ENCODE data around the gene PTPN6. TPM values are rescaled to one million over a fixed set of nuclear protein-coding genes. Genes with fewer than 3 reads are reported as not detected.

PTPN6 gene
- total and polyA plus RNA-seq, 2 of the 8 experiments (the other 6 are each of a cell fraction or from before 2014, with no cell fraction given) = 16.3 to 28.4 TPM

DNA sequence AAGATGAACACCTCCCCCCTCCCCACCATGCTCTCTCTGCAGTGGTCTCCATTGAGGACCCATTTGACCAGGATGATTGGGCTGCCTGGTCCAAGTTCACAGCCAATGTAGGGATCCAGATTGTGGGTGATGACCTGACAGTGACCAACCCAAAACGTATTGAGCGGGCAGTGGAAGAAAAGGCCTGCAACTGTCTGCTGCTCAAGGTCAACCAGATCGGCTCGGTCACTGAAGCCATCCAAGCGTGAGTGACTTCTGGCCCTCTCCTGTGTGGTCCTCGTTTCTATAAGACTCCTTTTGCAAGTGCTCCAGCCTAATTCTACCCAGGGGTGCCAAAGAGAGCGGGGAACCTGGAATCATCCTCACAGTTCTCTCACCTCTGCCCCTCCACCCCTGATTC lies 29.6 kb upstream of the PTPN6 start:
- no peaks in the 10 kb centered on the region for H3K9me3 ChIP-seq (ENCODE audit: insufficient read depth in 2 of 2, low read depth in 1 of 2, low read length in 1 of 2)
- no peaks in the 10 kb centered on the region for H3K79me2 ChIP-seq (ENCODE audit: control insufficient read depth in 1 of 2, insufficient read depth in 2 of 2, low read length in 2 of 2)
- peaks cover 0 to 6% of the 10 kb centered on the region in 2 experiments for H4K20me1 ChIP-seq (replicated peaks in 1 of 2; ENCODE audit: control insufficient read depth in 1 of 2, insufficient read depth in 2 of 2, low read length in 2 of 2)
- H2BK5ac ChIP-seq (ENCODE audit: low read depth, low read length) = no peak overlapping the region
- no peak overlapping the region for H3K14ac ChIP-seq (ENCODE audit: insufficient read length)
- no peak overlapping the region for H2BK20ac ChIP-seq (ENCODE audit: low read length)
- no peak overlapping the region for H4K8ac ChIP-seq (ENCODE audit: extremely low read depth, insufficient read depth, low read length)
- H3K9ac ChIP-seq (replicated peaks in 1 of 4; ENCODE audit: extremely low read depth in 1 of 4, low read depth in 3 of 4, low read length in 3 of 4) = no peak overlapping the region
- H2AFZ ChIP-seq (ENCODE audit: low read length) = no peak overlapping the region
- peaks cover 12 to 21% (median 16%) of the 10 kb centered on the region in 4 experiments for H3K4me1 ChIP-seq (replicated peaks in 1 of 4; ENCODE audit: control insufficient read depth in 3 of 4, insufficient read depth in 4 of 4, low read length in 3 of 4)
- no peaks in the 10 kb centered on the region for H3K27me3 ChIP-seq (replicated peaks in 1 of 4; ENCODE audit: control insufficient read depth in 3 of 4, extremely low read depth in 1 of 4, insufficient read depth in 3 of 4, low read length in 3 of 4)
- no peak overlapping the region for H3K18ac ChIP-seq (ENCODE audit: extremely low read depth, low read length)
- POLR2A ChIA-PET (ENCODE audit: partially characterized antibody) = interaction anchor here (1.0 to 39.6 kb wide), 5 partner anchors 8 to 52 kb away, joined by 3 to 1027 read pairs (median 227); partner anchors contain the start of genes C12orf57, ENO2, LRRC23 and PTPN6
- H3K4me2 ChIP-seq (ENCODE audit: insufficient read depth in 1 of 2, low read depth in 2 of 2, low read length in 2 of 2) = no peak overlapping the region
- no peaks in the 10 kb centered on the region; the same call in none of the 2 replicates for H3K79me1 ChIP-seq (ENCODE audit: low read depth, low read length)
- no peak overlapping the region for H2BK15ac ChIP-seq (ENCODE audit: low read length)
- no peak overlapping the region for H4K91ac ChIP-seq (replicated peaks; ENCODE audit: insufficient read length, low read length)
- no peak overlapping the region for H3K4ac ChIP-seq (replicated peaks; ENCODE audit: insufficient read length, low read depth, low read length)
- DNase-seq (ENCODE audit: low read depth in 1 of 2, low spot score in 2 of 2) = no peak
- H3K23ac ChIP-seq (ENCODE audit: insufficient read length) = no peak overlapping the region
- no peak overlapping the region for H4K5ac ChIP-seq (ENCODE audit: insufficient read length, low read depth, low read length)
- H3K36me3 ChIP-seq (ENCODE audit: control insufficient read depth in 2 of 4, insufficient read depth in 4 of 4, low read length in 3 of 4) = peaks cover 21 to 66% (median 42%) of the 10 kb centered on the region in 4 experiments
- H3K56ac ChIP-seq (replicated peaks; ENCODE audit: insufficient read length, low read depth, low read length) = no peak overlapping the region
- no peak overlapping the region for H3K27ac ChIP-seq (ENCODE audit: low read depth, low read length)
- peaks cover 13% of the 10 kb centered on the region for H3K23me2 ChIP-seq (ENCODE audit: low read depth, low read length)
- 90% methylated on average over 7 of the region's 7 CpGs; no CpG with 5 or more reads in 1 of the 2 experiments for WGBS, 2 experiments (ENCODE audit: extremely low coverage in 1 of 2, insufficient coverage in 1 of 2, insufficient read length in 1 of 2, insufficient replicate concordance in 2 of 2, low coverage in 1 of 2, low lambda C conversion rate in 2 of 2, missing lambda C conversion rate in 1 of 2)
- CTCF ChIA-PET (ENCODE audit: partially characterized antibody) = interaction anchor here (1.1 to 10.0 kb wide), 5 partner anchors 10 to 53 kb away, joined by 3 to 253 read pairs (median 23); partner anchors contain the start of genes C12orf57, LRRC23 and RNU7-1
- H2AK5ac ChIP-seq (ENCODE audit: low read depth, low read length) = no peak overlapping the region
- H2BK12ac ChIP-seq (ENCODE audit: low read depth, low read length) = no peak overlapping the region
- no peak overlapping the region; a peak in 1 of 8 replicates for H3K4me3 ChIP-seq (ENCODE audit: extremely low read depth in 1 of 4, insufficient read depth in 2 of 4, low read depth in 3 of 4, low read length in 4 of 4)
- no peak overlapping the region for H2BK120ac ChIP-seq (replicated peaks; ENCODE audit: low read depth, low read length)
- FAIRE-seq = no peak
- TF ChIP-seq GABPA (IDR thresholded peaks at IDR 0.05; ENCODE audit: borderline replicate concordance, insufficient read depth, low read length) (no peak), KDM4A (IDR thresholded peaks at IDR 0.05; ENCODE audit: low read depth, low read length, severe bottlenecking) (no peak), NANOG (IDR thresholded peaks at IDR 0.05; ENCODE audit: insufficient read depth, low read depth, low read length, poor library complexity, severe bottlenecking) (no peak), FOSL1 (IDR thresholded peaks at IDR 0.05; ENCODE audit: insufficient read depth, low read depth, low read length) (no peak), CBX8 (IDR thresholded peaks at IDR 0.05; ENCODE audit: borderline replicate concordance, low read depth, low read length) (no peak), JUN (IDR thresholded peaks at IDR 0.05; ENCODE audit: low read depth, low read length) (no peak), SIX5 (IDR thresholded peaks at IDR 0.05; ENCODE audit: low read depth, low read length) (no peak), CHD1 (IDR thresholded peaks at IDR 0.05; ENCODE audit: low read depth, low read length) (no peak), SUZ12 (IDR thresholded peaks at IDR 0.05; ENCODE audit: low read length) (no peak), SIRT6 (IDR thresholded peaks at IDR 0.05; ENCODE audit: low read length) (no peak), SP1 (IDR thresholded peaks at IDR 0.05; ENCODE audit: low read depth, low read length) (no peak), RFX5 (IDR thresholded peaks at IDR 0.05; ENCODE audit: borderline replicate concordance, low read depth, low read length) (no peak), CHD2 (IDR thresholded peaks at IDR 0.05; ENCODE audit: low read length) (no peak), RXRA (IDR thresholded peaks at IDR 0.05; ENCODE audit: insufficient read depth, low read depth, low read length) (no peak)
